Adrenal gland (tissue), 5 donors: ENCODE measurements around the gene STX4.

ENCODE experiments used
- CTCF ChIP-seq, 6 experiments: fragments of 450-650 bp in 4 of 6; fragments of 200-600 bp in 2 of 6; sonication (generic) in 1 of 6; IDR thresholded peaks; 1 replicate in 5 of 6; 2 replicates in 1 of 6; pipeline versions ENCODE4 v1.5.1 to v1.8.0; 2016 to 2021; ENCODE audit warnings: antibody characterized with exemption in 6 of 6, mild to moderate bottlenecking in 2 of 6, moderate library complexity in 1 of 6
- POLR2A ChIP-seq, 2 donors: fragments of 450-650 bp; IDR thresholded peaks; one replicate each; pipeline ENCODE4 v1.6.1; 2017; ENCODE audit warnings: antibody characterized with exemption in 2 of 2, mild to moderate bottlenecking in 2 of 2, moderate library complexity in 1 of 2
- donor health status: DM: no; HTN: no; CAD: no.

DNA sequence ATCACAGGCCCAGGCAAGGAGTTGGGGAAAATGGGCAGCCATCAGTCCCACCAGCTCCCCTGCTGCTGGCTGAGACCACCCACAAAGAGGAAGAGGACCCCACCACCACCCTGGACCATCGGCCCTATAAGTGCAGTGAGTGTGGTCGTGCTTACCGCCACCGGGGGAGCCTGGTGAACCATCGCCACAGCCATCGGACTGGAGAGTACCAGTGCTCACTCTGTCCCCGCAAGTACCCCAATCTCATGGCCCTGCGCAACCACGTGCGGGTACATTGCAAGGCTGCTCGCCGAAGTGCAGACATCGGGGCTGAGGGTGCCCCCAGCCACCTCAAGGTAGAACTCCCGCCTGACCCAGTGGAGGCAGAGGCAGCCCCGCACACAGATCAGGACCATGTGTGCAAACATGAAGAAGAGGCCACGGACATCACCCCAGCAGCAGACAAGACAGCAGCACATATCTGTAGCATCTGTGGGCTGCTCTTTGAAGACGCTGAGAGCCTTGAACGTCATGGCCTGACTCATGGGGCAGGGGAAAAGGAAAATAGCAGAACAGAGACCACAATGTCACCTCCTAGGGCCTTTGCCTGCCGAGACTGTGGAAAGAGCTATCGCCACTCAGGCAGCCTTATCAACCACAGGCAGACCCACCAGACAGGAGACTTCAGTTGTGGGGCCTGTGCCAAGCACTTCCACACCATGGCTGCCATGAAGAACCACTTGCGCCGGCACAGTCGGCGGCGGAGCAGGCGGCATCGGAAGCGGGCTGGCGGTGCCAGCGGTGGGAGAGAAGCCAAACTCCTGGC lies 44.4 kb downstream of the STX4 start:
- TF ChIP-seq POLR2A (IDR thresholded peaks at IDR 0.05) (no peak), CTCF (IDR thresholded peaks at IDR 0.05) (no peak)
